HG03521 (cell line): Measurements from ENCODE around the gene ASIC4.

Experiments
- ATAC-seq: cut with Tn5 transposase; IDR thresholded peaks from one replicate; pipeline ENCODE4 v1.9.1; 2021; ENCODE audit warnings: mild to moderate bottlenecking, moderate library complexity; ENCODE audit not compliant: unreplicated experiment

The ASIC4 gene

GRCh38 chr2:219496825-219497494 is 17.3 kb upstream of the ASIC4 start:
- no peak for ATAC-seq

GRCh38 chr2:219497495-219498279 is 16.6 kb upstream of the ASIC4 start:
- ATAC-seq = peak; percentile 2

- ATAC-seq = peak; percentile 93
These were observed 15.8 kb upstream of the ASIC4 start, which contains the start of gene GMPPA for GRCh38 chr2:219498280-219499057. Gene GMPPA, plus strand, starts transcription at chr2:219498891. Its CDS starts 1,085 bp downstream, at chr2:219499976.

GRCh38 chr2:219499058-219499307 is 15.3 kb upstream of the ASIC4 start:
- ATAC-seq = no peak

- no peak for ATAC-seq
These were observed 14.7 kb upstream of the ASIC4 start for GRCh38 chr2:219499555-219499954.

- no peak for ATAC-seq
These were observed 14.1 kb upstream of the ASIC4 start for GRCh38 chr2:219500135-219500534.

GRCh38 chr2:219501849-219502248 is 12.4 kb upstream of the ASIC4 start:
- no peak for ATAC-seq

- no peak for ATAC-seq
These were observed 11.7 kb upstream of the ASIC4 start for GRCh38 chr2:219502618-219503017.

- ATAC-seq = no peak
These were observed 8.7 kb upstream of the ASIC4 start for GRCh38 chr2:219505585-219505984.

- ATAC-seq = no peak
These were observed 8.0 kb upstream of the ASIC4 start for GRCh38 chr2:219506153-219506801.

- ATAC-seq = no peak
These were observed 7.3 kb upstream of the ASIC4 start for GRCh38 chr2:219506802-219507526.

- no peak for ATAC-seq
These were observed 6.5 kb upstream of the ASIC4 start for GRCh38 chr2:219507581-219508443.

GRCh38 chr2:219508444-219508734 is 5.9 kb upstream of the ASIC4 start:
- ATAC-seq = no peak

- ATAC-seq = no peak
These were observed 5.1 kb upstream of the ASIC4 start for GRCh38 chr2:219508971-219509779.

GRCh38 chr2:219509780-219510511 is 4.3 kb upstream of the ASIC4 start:
- ATAC-seq = no peak

- ATAC-seq = no peak
These were observed 3.7 kb upstream of the ASIC4 start for GRCh38 chr2:219510512-219511135.

GRCh38 chr2:219511547-219512325 is 2.5 kb upstream of the ASIC4 start:
- ATAC-seq = no peak
